C4-2B (cell line): ENCODE data around the gene PLEKHS1.

Source experiments
- ZFX ChIP-seq: fragments of 450-650 bp; IDR thresholded peaks from 2 replicates; pipeline ENCODE4 v1.6.1; 2017
- TF ChIP-seq, protein P1 (sequence below): fragments of 450-650 bp; conservative IDR thresholded peaks from 2 replicates; pipeline ENCODE4 v1.5.1; 2017; ENCODE audit warnings: mild to moderate bottlenecking

DNA sequence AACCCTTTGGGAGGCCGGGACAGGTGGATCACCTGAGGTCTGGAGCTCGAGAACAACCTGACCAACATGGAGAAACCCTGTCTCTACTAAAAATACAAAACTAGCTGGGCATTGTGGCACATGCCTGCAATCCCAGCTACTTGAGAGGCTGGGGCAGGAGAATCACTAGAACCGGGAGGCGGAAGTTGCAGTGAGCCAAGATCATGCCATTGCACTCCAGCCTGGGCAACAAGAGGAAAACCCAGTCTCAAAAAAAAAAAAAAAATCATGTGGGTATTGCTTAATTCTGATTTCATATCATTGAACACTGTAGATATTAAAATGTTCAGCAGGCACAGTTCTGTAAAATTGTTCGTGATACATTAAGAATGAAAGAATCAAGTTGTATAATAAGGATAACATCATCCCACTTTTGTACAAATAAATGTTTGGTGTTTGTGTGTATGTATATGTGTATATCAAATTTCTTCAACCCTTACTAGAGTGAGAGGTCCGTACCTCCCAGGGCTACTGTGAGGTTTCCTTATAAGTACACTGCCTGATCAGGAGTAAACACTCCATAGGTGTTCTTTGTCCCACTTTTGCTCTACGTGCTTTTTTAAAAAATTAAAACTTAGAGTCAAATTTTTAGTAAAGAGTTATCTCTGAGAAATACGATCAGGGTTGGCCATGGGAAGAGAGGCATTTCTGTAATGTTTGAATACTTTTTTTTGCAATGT lies 31.7 kb downstream of the PLEKHS1 start:
- TF ChIP-seq, protein P1, sequence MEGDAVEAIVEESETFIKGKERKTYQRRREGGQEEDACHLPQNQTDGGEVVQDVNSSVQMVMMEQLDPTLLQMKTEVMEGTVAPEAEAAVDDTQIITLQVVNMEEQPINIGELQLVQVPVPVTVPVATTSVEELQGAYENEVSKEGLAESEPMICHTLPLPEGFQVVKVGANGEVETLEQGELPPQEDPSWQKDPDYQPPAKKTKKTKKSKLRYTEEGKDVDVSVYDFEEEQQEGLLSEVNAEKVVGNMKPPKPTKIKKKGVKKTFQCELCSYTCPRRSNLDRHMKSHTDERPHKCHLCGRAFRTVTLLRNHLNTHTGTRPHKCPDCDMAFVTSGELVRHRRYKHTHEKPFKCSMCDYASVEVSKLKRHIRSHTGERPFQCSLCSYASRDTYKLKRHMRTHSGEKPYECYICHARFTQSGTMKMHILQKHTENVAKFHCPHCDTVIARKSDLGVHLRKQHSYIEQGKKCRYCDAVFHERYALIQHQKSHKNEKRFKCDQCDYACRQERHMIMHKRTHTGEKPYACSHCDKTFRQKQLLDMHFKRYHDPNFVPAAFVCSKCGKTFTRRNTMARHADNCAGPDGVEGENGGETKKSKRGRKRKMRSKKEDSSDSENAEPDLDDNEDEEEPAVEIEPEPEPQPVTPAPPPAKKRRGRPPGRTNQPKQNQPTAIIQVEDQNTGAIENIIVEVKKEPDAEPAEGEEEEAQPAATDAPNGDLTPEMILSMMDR = no peak
- no peak for TF ChIP-seq ZFX
